Stimulated activated CD8-positive, alpha-beta memory T cell treated with anti-CD3 and anti-CD28 coated beads, Interleukin-7, amount 100 ng/mL, for 1 hour (primary cell): ENCODE measurements around the gene MMP23B.
A peak's percentile ranks its signal among the peaks of the same experiment; 100 is the strongest.
"Not testable (repeated sequence)": the region's sequence is repeated elsewhere in the genome, so short reads cannot be mapped to it uniquely, and the experiment has no call there.

Experiments
- DNase-seq, 2 donors: peaks; one replicate each; pipeline ENCODE4 v3.0.0-alpha.2; 2020; ENCODE audit warnings: low read depth in 2 of 2

Gene MMP23B

DNA sequence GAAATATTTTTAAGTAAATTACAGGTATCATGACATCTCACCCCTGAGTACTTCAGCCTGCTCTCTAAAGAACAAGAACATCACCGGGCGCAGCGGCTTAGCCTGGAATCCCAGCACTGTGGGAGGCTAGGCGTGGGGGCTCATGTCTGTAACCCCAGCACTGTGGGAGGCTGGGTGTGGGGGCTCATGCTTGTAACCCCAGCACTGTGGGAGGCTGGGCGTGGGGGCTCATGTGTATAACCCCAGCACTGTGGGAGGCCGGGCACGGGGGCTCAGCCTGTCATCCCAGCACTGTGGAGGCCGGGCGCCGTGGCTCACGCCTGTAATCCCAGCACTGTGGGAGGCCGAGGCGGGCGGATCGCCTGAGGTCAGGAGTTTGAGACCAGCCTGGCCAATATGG lies 34.6 kb downstream of the MMP23B start:
- no peak for DNase-seq

DNA sequence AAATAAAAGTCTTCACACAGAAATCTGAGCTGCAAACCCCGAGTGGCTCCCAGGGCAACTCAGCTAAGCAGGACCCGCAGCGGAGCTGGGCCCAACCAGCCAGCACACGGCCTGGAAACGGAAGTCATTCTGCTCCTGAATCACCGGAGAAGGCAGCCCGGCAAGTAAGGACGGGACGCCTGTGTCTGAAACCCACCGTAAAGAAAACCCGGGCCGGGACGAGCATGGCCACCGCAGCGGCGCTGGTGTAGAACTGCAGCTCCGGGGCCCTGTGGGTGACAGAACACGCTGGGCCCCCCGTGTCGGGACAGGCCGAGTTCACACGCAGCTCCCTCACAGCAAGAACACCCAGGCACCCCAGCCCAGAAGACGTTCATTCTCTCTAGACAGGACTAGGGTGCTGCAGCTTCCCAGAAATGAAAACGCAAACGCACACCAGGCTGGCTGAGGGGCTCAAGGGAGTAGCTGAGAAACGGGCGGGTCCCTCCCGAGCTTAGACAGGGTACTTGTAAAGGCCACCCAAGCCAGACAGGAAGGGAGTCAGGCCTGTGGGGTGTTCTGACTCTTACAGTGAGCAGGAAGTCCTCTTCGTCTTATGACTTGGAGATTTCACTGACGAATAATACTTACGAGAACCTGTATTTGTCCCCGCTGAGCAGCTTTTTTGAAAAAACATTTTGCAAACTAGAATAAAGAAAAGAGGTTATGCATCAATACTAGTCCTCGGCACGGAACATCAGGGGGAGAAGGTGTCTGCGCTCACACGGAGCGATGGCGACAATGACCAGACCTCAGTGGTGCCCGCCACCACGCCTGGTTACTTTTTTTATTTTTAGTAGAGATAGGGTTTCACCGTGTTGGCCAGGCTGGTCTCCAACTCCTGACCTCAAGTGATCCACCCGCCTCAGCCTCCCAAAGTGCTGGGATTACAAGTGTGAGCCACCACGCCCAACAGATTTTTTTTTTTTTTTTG lies 37.8 kb downstream of the MMP23B start:
- no peak for DNase-seq

DNA sequence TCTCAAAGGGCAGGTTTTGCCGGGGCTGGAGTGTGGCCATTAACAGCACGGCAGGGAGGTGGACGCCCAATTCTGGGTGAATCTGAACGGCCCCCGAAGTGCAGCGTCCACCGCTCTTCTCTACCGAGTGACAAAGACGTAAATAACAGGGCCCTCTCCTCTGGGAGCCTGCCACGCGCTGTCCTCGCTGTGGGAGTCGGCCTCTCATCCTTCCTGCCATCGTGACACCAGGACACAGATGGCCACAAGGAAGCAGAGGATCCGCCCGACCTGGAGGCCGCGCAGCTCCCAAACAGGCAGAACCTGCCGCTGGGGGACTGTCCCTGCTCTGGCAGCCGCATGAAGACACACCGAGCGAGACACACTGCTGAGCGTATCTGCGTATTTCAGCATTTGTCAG lies 38.9 kb downstream of the MMP23B start:
- DNase-seq = no peak

DNA sequence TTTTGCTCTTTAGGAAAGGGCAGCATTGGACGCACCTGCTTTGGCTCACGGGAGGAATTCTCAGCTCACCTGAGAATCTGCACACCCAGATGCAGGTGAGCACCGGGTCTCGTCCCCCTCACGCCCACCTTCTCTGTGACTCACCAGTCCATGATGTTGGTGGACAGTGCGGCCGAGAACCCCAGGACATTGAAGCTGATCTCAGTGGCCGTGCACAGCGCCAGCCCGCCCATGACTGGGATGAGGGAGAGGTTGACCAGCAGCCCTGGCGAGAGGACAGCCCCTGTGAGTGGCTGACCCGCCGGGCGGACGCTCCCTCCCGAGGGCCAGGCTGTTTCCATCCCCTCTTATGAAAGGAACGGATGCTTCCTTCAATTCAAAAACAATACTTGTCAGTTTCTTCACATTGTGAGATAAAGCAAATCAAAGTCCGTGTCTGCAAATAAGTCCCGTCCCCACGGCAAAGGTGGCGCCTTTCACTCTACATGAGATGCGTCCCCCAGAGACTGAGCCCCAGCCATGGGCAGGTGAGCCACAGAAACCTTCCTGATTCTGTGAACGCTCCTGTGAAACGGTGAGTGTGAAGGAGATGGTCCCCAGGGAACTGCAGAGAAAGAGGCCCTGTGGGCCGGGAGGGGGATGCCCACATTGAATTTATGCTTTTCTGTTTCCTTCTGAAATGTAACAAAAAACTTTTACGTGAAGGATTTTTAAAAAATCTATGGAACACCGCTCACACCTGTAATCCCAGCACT lies 39.6 kb downstream of the MMP23B start:
- DNase-seq = no peak

DNA sequence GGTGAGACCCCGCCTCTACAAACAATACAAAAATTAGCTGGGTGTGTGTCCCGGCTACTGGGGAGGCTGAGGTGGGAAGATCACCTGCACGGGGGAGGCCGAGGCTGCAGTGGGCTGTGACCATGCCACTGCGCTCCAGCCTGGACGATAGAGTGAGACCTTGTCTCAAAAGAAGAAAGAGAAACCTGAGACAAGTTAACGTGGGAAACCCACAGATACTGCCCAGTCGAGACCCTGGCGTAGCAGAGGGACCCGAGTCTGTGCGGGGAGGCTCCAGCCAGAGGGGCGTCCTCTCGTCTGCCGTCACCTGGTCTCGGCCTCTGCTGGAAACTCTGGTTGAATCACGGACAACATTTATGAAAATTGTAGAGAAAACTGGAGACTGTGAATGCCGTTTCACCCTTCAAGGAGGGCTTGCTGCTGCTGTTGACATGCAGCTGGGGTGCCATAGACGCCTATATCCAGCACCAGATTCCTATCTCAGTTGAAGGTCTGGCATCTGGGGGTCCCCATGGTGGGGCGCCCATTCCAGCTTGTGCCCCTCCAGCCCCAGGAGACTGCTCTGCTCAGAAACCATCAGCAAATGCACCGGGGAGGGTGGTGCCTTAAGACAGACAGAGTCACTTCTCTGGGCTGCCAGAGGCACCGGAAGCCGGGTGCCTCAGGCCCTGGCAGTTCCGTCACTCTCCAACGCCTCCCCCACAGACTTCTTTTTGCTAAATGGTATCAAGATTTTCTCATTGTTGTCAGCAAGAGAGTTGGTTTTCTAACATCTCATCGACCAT lies 40.4 kb downstream of the MMP23B start:
- DNase-seq = no peak

DNA sequence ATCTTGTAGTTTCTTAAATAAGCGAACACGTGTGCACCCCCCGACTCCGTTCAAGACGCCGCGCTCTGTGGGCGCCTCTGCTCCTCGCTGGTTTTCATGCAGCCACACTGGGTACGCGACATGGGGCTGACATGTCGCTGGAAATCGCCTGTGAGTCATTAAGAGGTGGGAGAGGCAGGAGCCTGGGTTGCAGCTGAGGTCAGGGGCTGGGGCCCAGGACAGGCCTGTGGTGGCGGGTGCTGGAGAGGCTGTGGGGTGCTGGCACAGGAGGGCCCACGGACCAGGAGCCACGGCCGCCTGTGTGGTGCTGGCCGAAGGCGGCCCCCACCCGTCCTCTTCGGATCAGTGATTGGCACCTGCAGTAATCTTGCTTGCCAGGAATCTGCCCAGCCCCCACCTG lies 42.8 kb downstream of the MMP23B start:
- not testable (repeated sequence) for DNase-seq

DNA sequence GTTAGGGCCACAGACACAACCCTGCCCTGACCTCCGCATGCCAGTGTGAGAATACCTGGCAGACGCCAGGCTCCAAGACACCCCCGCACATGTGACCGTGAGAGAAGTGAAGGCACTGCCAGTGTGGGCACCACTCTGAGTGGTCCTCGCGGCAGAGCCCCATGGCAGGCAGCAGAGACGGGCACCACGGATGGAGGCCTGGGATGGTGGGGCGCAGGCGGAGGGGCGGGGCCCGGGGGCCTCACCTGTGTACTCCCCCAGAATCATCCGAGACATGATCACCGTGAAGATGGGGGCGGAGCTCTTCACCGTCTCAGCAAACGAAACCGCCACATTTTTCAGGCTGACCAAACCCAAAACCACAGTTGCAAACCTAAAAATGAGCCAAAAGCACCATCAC lies 43.2 kb downstream of the MMP23B start:
- DNase-seq = not testable (repeated sequence)

DNA sequence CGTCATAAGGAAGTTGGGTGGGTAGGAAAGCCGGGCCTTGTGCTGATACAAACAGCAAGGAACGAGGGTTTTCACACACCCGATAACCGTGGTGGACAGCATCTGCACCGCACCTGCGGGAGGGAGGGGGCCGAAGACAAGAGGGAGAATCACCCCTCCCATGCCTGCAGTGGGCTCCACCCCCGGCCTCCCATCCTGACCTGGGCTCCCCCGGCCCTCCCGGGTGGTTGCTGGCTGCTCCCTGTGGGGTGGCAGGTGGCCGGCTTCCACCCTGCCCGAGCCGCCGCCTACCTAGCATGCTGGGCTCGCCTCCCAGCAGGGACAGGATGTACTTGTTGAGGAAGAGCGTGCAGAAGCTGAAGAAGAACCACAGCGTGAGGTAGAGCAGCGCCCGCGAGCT lies 44.1 kb downstream of the MMP23B start:
- DNase-seq = not testable (repeated sequence)

DNA sequence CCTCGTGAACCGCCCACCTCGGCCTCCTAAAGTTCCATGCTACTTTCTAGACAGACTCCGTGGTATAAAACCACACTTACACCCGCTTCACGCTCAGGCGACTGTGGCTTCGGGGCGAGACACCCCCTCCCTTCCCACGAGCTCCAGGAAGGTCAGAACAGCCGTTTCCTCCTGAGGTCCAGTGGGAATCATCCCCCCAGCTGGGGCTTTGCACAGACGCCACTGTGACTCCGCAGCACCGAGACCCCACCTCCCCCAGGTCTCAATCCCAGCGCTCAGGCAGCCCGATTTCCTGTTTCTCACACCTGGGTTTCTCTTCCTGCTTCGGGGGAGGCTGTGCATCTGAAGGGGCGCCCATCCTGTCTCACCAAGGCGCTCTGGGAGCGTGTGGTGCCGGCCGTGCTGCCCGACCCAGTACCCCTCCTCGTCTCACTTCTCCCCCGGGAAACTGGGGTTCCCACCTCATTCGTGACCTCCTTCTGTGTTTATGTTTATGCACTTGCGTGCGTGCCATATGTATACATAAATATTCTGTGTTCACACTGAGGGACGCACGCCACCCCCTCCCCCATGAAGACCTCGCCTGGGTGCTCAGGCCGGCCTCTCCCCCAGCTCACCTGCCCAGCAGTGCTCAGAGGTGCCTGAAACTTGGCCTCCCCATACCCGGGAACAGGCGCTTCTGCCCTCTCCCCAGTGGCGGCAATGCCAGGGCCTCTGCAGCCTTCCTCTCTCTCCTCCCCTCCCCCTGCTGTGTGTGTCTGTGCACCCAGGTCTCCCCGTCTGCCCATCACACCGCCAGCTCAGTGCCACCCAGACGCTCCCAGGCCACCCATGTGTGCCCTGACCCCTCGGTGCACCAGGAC lies 46.0 kb downstream of the MMP23B start:
- peak in 1 of 2 donors; percentile 20 for DNase-seq

DNA sequence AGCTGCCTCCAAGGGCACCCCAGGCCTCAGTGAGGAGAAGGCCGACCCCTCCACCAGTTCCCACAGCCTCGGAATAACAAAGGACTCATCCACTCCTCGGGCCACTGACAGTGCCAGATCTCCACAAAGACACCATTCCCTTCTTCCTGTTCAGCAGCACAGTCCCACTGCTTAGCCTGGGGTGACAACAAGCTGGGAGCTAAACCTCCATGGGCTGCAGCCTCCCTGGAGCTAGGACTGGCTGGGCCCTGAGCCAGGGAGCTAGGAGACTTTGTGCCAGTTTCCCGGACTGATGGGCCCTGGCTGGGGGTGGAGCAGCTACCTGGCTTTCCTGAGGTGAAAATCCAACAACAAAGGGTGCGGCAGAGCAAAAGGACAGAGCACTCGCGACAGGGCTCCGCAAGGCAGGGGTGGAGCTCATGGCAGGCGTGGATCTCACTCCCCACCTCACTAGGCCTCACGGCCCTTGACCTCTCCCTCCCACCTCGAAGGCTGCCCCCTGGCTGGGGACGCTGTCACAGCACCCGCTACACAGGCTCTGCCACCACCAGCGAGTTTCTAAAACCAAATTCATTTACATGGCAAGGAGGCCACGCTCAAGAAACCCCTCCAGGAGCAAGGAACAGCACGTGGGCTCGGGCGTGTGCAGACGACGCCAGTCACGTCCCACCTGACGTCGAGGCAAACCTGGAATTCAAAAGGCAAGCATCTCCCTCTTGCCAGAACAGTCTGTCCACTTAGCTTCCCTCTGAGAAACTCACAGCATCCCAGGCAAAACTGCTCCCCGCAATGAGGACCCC lies 46.8 kb downstream of the MMP23B start:
- DNase-seq = no peak

DNA sequence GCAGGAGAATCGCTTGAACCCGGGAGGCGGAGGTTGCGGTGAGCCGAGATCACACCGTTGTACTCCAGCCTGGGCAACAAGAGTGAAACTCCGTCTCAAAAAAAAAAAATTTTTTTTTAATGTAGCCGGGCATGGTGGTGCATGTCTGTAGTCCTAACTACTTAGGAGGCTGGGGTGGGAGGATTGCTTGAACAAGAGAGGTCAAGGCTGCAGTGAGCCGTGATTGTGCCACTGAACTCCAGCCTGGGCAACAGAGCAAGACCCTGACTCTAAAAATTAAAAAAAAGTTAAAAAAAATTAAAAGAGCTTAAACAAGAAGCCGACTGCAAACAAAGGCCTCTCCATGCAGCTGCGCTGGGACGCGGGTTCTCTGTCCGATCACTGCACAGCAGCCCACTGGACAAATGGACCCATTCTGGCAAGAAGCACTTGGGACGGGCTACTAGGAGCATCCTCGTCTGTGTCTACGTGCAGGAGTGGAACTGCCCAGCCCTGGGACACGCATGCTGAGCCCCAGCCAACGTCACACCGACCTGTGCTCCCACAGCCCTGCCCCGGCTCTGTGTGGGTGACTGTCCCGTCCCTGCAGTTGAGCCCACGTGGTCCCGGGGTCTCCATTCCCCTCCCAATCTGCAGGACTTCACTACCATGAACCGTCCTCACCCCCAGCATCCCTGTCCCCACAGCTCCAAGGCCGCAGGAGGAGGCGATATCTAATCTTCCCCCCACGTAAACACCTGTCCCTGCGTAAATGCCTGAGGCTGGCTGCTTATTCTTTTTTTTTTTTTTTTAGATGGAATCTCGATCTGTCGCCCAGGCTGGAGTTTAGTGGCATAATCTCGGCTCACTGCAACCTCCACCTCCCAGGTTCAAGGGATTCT lies 48.3 kb downstream of the MMP23B start:
- no peak for DNase-seq

DNA sequence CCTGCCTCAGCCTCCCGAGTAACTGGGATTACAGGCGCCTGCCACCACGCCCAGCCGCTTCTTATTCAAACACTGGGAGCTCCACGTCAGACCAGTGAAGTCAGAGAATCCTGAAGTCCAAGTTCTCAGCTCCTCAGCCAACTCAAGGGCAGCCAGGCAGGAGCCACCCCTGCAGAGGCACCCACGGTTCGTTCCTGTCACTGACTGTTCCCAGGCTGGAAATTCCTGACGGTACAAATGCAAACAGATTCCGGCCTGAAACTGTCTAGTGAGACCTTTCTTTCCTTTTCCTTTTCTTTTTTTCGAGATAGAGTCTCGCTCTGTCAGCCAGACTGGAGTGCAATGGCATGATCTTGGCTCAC lies 48.9 kb downstream of the MMP23B start:
- no peak for DNase-seq

DNA sequence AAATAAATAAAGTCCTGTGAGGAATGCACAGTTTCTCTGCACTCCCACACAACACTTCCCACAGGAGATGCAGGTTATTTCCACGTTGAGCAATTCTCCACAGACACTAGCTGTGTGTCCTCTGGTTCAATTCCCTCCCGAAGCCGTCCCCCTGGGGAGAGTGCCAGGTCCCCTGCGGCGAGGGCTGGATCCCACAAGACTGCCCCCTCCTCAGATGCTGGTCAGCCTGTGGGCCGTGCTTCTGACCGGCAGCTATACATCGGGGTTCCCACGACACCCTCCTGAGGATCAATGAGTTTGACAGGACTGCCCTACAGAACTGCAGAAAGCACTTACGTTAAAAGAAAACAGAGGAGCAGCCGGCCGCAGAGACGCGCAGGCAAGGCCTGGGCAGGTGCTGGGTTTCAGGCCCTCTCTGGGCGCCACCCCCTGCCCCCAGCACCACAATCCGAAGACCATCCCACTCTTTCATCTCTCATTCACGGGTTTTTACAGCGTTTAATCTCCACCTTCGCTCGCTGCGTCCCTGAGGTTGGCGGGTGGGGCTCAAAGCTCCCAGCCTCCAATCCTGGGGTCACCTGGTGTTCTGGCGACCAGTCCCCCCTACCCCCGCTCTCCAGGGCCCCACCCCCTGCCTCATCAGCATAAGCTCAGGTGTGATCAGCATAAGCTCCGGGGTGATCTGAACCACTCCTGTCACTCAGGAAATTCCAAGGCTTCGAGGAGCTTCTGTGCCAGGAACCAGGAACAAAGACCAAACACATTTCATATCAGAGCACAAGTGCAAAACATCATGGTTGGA lies 51.3 kb downstream of the MMP23B start:
- no peak for DNase-seq
